ENCODE results near the gene CCNL1.

CCNL1 gene

GRCh38 chr3:157098121-157098822 is 61.7 kb downstream of the CCNL1 start:
- 85 to 89% methylated on average over 3 of the region's 3 CpGs for WGBS, 2 experiments
- H3K27ac ChIP-seq (ENCODE audit: insufficient read depth, low read depth, low read length, poor library complexity, severe bottlenecking), result no peak overlapping the region

More at GRCh38 chr3:157098121-157098822, 61.7 kb downstream of the CCNL1 start:
- Histone ChIP-seq H3K9me3 (ENCODE audit: control insufficient read depth, low read length) (no peaks in the 10 kb centered on the region), H3K4me3 (ENCODE audit: insufficient read depth, low read depth, low read length) (no peak overlapping the region), H3K36me3 (ENCODE audit: control insufficient read depth, insufficient read depth, low read length) (no peaks in the 10 kb centered on the region), H3K27me3 (ENCODE audit: control insufficient read depth, insufficient read depth, low read length, poor library complexity, severe bottlenecking) (no peaks in the 10 kb centered on the region), H3K4me1 (ENCODE audit: control insufficient read depth, insufficient read depth, low read length) (no peaks in the 10 kb centered on the region)

Data from ectodermal cell (in vitro differentiated cells).